ENCODE results near the gene TMEM179. TPM values are rescaled to one million over a fixed set of nuclear protein-coding genes. Genes with fewer than 3 reads are reported as not detected.
"Not testable (repeated sequence)": the region's sequence is repeated elsewhere in the genome, so short reads cannot be mapped to it uniquely, and the experiment has no call there.

The TMEM179 gene
- total RNA-seq, 3 donors from 2014 or later (not counting 1 experiment from before 2014, with no cell fraction given) = not detected

GRCh38 chr14:104581521-104581920, 23.1 kb downstream of the TMEM179 start:
- no peaks in the 10 kb centered on the region for H3K36me3 ChIP-seq (ENCODE audit: control insufficient read depth, insufficient read depth, low read length)
- no peak overlapping the region for H3K4me3 ChIP-seq (ENCODE audit: low read length)
- no peaks in the 10 kb centered on the region for H3K27me3 ChIP-seq (ENCODE audit: control insufficient read depth, insufficient read depth, low read length)
- no peaks in the 10 kb centered on the region for H3K9me3 ChIP-seq (ENCODE audit: control insufficient read depth, insufficient read depth, low read length)
- H3K27me3 Mint-ChIP-seq (ENCODE audit: low read depth in 2 of 2) = peaks cover 0 to 2% of the 10 kb centered on the region in 2 donors
- no peak for TF ChIP-seq CTCF (IDR thresholded peaks at IDR 0.05)
- ATAC-seq = no peak
- no peaks in the 10 kb centered on the region for H3K9me3 Mint-ChIP-seq
- no peaks in the 10 kb centered on the region for H3K36me3 Mint-ChIP-seq
- no peak overlapping the region for H3K27ac Mint-ChIP-seq
- no peak for DNase-seq
- H3K4me3 Mint-ChIP-seq = no peak overlapping the region
- intact Hi-C loops (cut with micrococcal nuclease) = no loop called here
- H3K4me1 ChIP-seq (ENCODE audit: control insufficient read depth, insufficient read depth, low read length) = no peaks in the 10 kb centered on the region
- H3K4me1 Mint-ChIP-seq = no peaks in the 10 kb centered on the region
- 77% methylated on average over 9 of the region's 9 CpGs for WGBS (ENCODE audit: insufficient coverage)
- no peak overlapping the region for H3K27ac ChIP-seq (ENCODE audit: low read length)

GRCh38 chr14:104580961-104581360, 23.6 kb downstream of the TMEM179 start:
- no peak overlapping the region for H3K4me3 Mint-ChIP-seq
- WGBS (ENCODE audit: insufficient coverage) = 70% methylated on average over 9 of the region's 9 CpGs
- TF ChIP-seq CTCF (IDR thresholded peaks at IDR 0.05) = no peak
- H3K27me3 Mint-ChIP-seq (ENCODE audit: low read depth in 2 of 2) = peaks cover 0 to 2% of the 10 kb centered on the region in 2 donors
- H3K27ac Mint-ChIP-seq = no peak overlapping the region
- DNase-seq (no peak), ATAC-seq (no peak)
- H3K9me3 Mint-ChIP-seq = no peaks in the 10 kb centered on the region
- Histone ChIP-seq H3K9me3 (ENCODE audit: control insufficient read depth, insufficient read depth, low read length) (no peaks in the 10 kb centered on the region), H3K36me3 (ENCODE audit: control insufficient read depth, insufficient read depth, low read length) (no peaks in the 10 kb centered on the region), H3K4me3 (ENCODE audit: low read length) (no peak overlapping the region), H3K27ac (ENCODE audit: low read length) (no peak overlapping the region), H3K4me1 (ENCODE audit: control insufficient read depth, insufficient read depth, low read length) (no peaks in the 10 kb centered on the region), H3K27me3 (ENCODE audit: control insufficient read depth, insufficient read depth, low read length) (no peaks in the 10 kb centered on the region)
- no peaks in the 10 kb centered on the region for H3K36me3 Mint-ChIP-seq
- H3K4me1 Mint-ChIP-seq = no peaks in the 10 kb centered on the region
- intact Hi-C loops (cut with micrococcal nuclease) = no loop called here

- H3K4me1 Mint-ChIP-seq; H3K27me3 ChIP-seq (ENCODE audit: control insufficient read depth, insufficient read depth, low read length); H3K27ac Mint-ChIP-seq; H3K36me3 Mint-ChIP-seq; H3K4me3 Mint-ChIP-seq; DNase-seq; H3K36me3 ChIP-seq (ENCODE audit: control insufficient read depth, insufficient read depth, low read length); H3K27me3 Mint-ChIP-seq (ENCODE audit: low read depth in 2 of 2); H3K4me3 ChIP-seq (ENCODE audit: low read length); H3K27ac ChIP-seq (ENCODE audit: low read length); H3K9me3 Mint-ChIP-seq; intact Hi-C loops (cut with micrococcal nuclease); H3K4me1 ChIP-seq (ENCODE audit: control insufficient read depth, insufficient read depth, low read length); H3K9me3 ChIP-seq (ENCODE audit: control insufficient read depth, insufficient read depth, low read length); ATAC-seq: not testable (repeated sequence)
- 90% methylated on average over 6 of the region's 6 CpGs for WGBS (ENCODE audit: insufficient coverage)
These were observed 24.6 kb downstream of the TMEM179 start for GRCh38 chr14:104579939-104580338.

GRCh38 chr14:104579507-104579906, 25.1 kb downstream of the TMEM179 start, which contains the start of gene C14orf180:
TSS of gene C14orf180 (plus strand) at chr14:104579764. CDS start at chr14:104586431, 6,667 bp downstream.
- Histone ChIP-seq H3K9me3 (ENCODE audit: control insufficient read depth, insufficient read depth, low read length) (no peaks in the 10 kb centered on the region), H3K4me1 (ENCODE audit: control insufficient read depth, insufficient read depth, low read length) (no peaks in the 10 kb centered on the region), H3K4me3 (ENCODE audit: low read length) (no peak within 1 kb of the TSS), H3K27ac (ENCODE audit: low read length) (no peak within 1 kb of the TSS), H3K27me3 (ENCODE audit: control insufficient read depth, insufficient read depth, low read length) (no peaks in the 10 kb centered on the region), H3K36me3 (ENCODE audit: control insufficient read depth, insufficient read depth, low read length) (no peaks in the 10 kb centered on the region)
- Mint-ChIP-seq H3K36me3 (no peaks in the 10 kb centered on the region), H3K4me3 (no peak within 1 kb of the TSS), H3K4me1 (no peaks in the 10 kb centered on the region), H3K27ac (no peak within 1 kb of the TSS), H3K27me3 (ENCODE audit: low read depth in 2 of 2) (no peaks in the 10 kb centered on the region), H3K9me3 (no peaks in the 10 kb centered on the region)
- DNase-seq (no peak), ATAC-seq (no peak)
- intact Hi-C loops (cut with micrococcal nuclease) = no loop called here
- WGBS (ENCODE audit: insufficient coverage) = 87% methylated on average over 17 of the region's 17 CpGs
- TF ChIP-seq CTCF (IDR thresholded peaks at IDR 0.05) = no peak

Measured in natural killer cell (primary cell).